Mesothelial cell of epicardium (in vitro differentiated cells): Measurements from ENCODE around the gene SMPDL3A. TPM values are rescaled to one million over a fixed set of nuclear protein-coding genes. Genes with fewer than 3 reads are reported as not detected.
"Not testable (repeated sequence)": the region's sequence is repeated elsewhere in the genome, so short reads cannot be mapped to it uniquely, and the experiment has no call there.

Experiments used
- DNase-seq, 2 experiments: peaks; one replicate each; pipeline ENCODE4 v3.0.0; 2021; ENCODE audit warnings: low spot score in 2 of 2; ENCODE audit not compliant: unreplicated experiment in 2 of 2
- H3K27ac Mint-ChIP-seq: 2 replicates; pipeline ENCODE4 v1.8.0; 2021; ENCODE audit warnings: mixed read lengths
- H3K27me3 Mint-ChIP-seq: 2 replicates; pipeline ENCODE4 v1.8.0; 2021; ENCODE audit warnings: low read depth, mixed read lengths
- H3K36me3 Mint-ChIP-seq: 2 replicates; pipeline ENCODE4 v1.8.0; 2021; ENCODE audit warnings: mixed read lengths
- H3K4me1 Mint-ChIP-seq: 2 replicates; pipeline ENCODE4 v1.8.0; 2021; ENCODE audit warnings: mixed read lengths
- H3K4me3 Mint-ChIP-seq: 2 replicates; pipeline ENCODE4 v1.8.0; 2021; ENCODE audit warnings: mild to moderate bottlenecking, moderate library complexity, mixed read lengths
- H3K9me3 Mint-ChIP-seq: 2 replicates; pipeline ENCODE4 v1.8.0; 2021; ENCODE audit warnings: mixed read lengths
- total RNA-seq: library from RNA; stranded (reverse); gene quantifications from 3 replicates; pipeline ENCODE4 v1.2.1, GENCODE V29; 2021
- TF ChIP-seq, protein P1 (sequence below): fragments of 200-600 bp; sonication (generic); IDR thresholded peaks from one replicate; pipeline ENCODE4 v1.5.0; 2021; ENCODE audit warnings: antibody characterized with exemption; ENCODE audit not compliant: unreplicated experiment

The SMPDL3A gene
- total RNA-seq, 1 donor from 2014 or later = 58.9 TPM

DNA sequence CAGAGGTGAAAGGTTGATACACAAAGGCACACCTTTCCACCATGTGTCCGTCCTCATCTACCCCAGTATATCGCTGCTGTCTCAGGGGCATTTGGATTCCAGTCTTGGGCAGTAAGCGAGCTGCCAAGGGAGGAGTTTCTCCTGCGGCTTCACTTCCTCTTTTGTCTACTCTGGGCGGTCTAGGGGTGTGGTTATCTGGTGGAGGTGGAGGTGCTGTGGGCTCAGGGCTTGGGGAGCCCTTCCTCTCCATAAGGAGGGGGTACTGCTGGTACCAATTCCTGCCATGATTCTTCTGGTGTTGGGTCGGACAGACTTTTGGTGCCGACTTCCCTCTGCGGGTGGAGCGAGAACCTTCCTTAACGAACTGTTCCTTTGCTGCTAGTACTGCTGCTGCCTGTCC is 41.5 kb upstream of the SMPDL3A start:
- no peak for DNase-seq
- H3K27me3 Mint-ChIP-seq = no peaks in the 10 kb centered on the region
- H3K4me1 Mint-ChIP-seq = peaks cover 28% of the 10 kb centered on the region
- no peak overlapping the region for H3K27ac Mint-ChIP-seq
- no peak overlapping the region for H3K4me3 Mint-ChIP-seq
- TF ChIP-seq, protein P1, sequence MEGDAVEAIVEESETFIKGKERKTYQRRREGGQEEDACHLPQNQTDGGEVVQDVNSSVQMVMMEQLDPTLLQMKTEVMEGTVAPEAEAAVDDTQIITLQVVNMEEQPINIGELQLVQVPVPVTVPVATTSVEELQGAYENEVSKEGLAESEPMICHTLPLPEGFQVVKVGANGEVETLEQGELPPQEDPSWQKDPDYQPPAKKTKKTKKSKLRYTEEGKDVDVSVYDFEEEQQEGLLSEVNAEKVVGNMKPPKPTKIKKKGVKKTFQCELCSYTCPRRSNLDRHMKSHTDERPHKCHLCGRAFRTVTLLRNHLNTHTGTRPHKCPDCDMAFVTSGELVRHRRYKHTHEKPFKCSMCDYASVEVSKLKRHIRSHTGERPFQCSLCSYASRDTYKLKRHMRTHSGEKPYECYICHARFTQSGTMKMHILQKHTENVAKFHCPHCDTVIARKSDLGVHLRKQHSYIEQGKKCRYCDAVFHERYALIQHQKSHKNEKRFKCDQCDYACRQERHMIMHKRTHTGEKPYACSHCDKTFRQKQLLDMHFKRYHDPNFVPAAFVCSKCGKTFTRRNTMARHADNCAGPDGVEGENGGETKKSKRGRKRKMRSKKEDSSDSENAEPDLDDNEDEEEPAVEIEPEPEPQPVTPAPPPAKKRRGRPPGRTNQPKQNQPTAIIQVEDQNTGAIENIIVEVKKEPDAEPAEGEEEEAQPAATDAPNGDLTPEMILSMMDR = no peak
- H3K9me3 Mint-ChIP-seq = peaks cover 21% of the 10 kb centered on the region
- peaks cover 9% of the 10 kb centered on the region for H3K36me3 Mint-ChIP-seq

DNA sequence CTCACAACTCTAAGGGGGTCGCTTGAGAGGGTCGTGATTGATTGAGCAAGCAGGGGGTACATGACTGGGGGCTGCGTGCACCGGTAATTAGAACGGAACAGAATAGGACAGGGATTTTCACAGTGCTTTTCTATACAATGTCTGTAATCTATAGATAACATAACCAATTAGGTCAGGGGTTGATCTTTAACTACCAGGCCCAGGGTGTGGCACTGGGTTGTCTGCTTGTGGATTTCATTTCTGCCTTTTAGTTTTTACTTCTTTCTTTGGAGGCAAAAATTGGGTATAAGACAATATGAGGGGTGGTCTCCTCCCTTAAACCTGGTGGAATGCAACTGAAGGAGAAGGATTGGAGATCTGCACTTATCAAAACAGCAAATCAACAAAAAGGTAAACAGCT is 40.1 kb upstream of the SMPDL3A start:
- H3K36me3 Mint-ChIP-seq, H3K4me3 Mint-ChIP-seq, H3K27me3 Mint-ChIP-seq, DNase-seq, H3K27ac Mint-ChIP-seq: not testable (repeated sequence)
- peaks cover 23% of the 10 kb centered on the region for H3K4me1 Mint-ChIP-seq
- peaks cover 21% of the 10 kb centered on the region for H3K9me3 Mint-ChIP-seq

DNA sequence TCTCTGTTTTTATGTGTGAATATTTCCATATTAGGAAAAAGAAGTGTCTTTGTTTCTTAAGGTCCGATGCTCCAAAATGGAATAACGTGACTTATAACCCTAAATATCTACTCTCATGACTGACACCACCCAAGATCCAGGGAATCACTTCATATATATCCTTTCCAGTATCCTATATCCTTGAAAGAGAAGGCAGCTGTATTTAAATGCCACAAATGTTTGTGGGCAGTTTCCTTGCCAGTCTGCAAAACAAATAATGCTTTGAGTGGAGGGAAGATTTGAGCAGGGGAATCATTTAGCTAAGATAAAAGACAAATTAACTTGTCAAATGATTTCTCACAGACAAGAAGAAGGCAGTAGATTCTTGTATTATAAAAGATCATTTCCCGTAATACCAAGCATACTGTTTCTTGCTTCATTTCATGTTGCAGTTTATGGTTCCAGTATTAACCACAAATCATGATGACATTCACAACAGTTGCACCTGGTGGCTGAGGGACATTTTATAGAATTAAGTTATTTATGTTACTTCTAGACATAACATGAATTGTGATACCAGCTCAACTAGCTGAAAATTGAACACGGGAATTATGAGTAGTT is 39.5 kb upstream of the SMPDL3A start:
- Mint-ChIP-seq H3K27me3 (no peaks in the 10 kb centered on the region), H3K4me1 (peaks cover 19% of the 10 kb centered on the region)

DNA sequence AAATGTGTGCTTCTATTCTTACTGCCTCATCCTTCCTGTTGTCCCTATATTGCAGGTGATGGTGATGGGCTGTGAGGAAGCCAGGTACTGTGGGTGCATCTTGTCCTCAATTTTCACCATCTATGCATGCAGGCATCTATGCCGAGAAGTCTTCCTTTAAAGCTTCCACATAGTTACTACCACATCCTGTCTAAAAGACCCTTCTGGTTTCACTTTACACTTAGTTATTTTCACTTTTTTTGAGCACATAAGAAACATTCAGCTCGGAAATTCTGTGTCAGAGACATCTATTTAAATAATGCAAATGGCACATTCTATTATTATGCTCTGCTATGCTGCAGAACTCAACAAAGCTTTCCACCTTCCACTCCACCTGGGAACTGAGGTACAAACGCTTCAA is 37.7 kb upstream of the SMPDL3A start:
- peaks cover 19% of the 10 kb centered on the region for H3K4me1 Mint-ChIP-seq
- TF ChIP-seq, protein P1 = no peak
- no peak overlapping the region for H3K4me3 Mint-ChIP-seq
- DNase-seq = no peak
- no peaks in the 10 kb centered on the region for H3K27me3 Mint-ChIP-seq
- H3K9me3 Mint-ChIP-seq = peaks cover 28% of the 10 kb centered on the region
- H3K36me3 Mint-ChIP-seq = peaks cover 9% of the 10 kb centered on the region
- H3K27ac Mint-ChIP-seq = peak overlapping the region; percentile 57

More for the DNA sequence above, 39.5 kb upstream of the SMPDL3A start:
- no peak for DNase-seq
- Mint-ChIP-seq H3K4me3 (no peak overlapping the region), H3K9me3 (peaks cover 21% of the 10 kb centered on the region), H3K27ac (no peak overlapping the region), H3K36me3 (peaks cover 9% of the 10 kb centered on the region)
- TF ChIP-seq, protein P1 = no peak

DNA sequence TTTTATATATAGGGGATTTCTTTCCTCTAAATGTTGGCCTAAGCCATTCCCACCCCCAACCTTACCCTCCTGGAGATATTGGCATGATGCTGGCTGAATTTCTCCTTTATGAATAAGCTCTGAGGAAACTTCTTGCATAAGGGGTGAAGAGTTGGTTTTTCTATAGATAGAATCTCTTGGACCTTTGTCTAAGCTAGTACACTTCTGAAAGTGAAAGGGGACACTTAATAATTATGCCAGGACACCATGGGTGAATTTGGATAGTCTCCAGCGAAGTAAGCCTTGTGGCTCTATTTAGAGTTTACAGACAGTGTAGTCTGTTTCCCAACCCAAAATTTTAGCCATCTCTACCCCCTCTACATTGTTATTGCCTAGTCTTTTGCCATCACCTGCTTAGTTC is 36.6 kb upstream of the SMPDL3A start:
- Mint-ChIP-seq H3K36me3 (peaks cover 9% of the 10 kb centered on the region), H3K4me1 (peaks cover 19% of the 10 kb centered on the region), H3K9me3 (peaks cover 26% of the 10 kb centered on the region), H3K27me3 (no peaks in the 10 kb centered on the region), H3K27ac (no peak overlapping the region), H3K4me3 (no peak overlapping the region)
- TF ChIP-seq, protein P1 = no peak
- DNase-seq = no peak

DNA sequence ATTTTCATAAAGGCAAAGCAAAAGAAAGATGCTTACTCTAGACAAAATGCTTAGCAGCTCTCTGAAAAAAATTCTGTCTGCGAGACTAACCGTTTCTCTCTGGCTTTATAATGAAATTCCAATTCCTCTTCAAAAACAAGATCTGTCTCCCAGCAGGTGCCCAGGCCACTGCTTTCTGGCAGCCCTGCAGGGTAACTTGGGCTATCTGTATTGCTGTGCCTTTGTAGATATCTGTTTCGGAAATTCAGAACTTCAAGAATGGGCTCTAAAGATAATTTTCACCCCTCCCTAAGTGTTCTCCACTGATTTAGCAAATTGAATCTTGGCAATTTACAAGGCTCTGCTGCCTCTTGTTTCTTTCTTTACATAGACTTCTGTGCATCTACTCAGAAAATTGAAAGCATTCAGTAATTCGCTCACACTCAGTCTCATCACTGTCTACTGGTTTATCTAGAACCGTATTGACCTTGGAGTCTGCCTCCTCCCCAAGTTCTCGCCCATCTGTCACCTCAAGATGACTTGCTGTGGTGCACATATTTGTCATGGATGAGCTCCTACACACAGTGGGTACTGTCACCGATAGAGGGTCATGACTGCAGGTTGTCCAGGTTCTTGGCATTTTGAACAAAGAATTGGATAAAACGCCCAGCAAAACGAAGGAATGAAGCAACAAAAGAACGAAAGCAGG is 35.9 kb upstream of the SMPDL3A start:
- Mint-ChIP-seq H3K4me3 (no peak overlapping the region), H3K27me3 (no peaks in the 10 kb centered on the region), H3K36me3 (peaks cover 6% of the 10 kb centered on the region), H3K4me1 (peaks cover 19% of the 10 kb centered on the region), H3K9me3 (peaks cover 20% of the 10 kb centered on the region), H3K27ac (no peak overlapping the region)
- DNase-seq = no peak
- TF ChIP-seq, protein P1 = no peak
